Aorta (tissue), 5 donors: ENCODE data around the gene CERKL. TPM values are rescaled to one million over a fixed set of nuclear protein-coding genes. Genes with fewer than 3 reads are reported as not detected.

Source experiments
- ATAC-seq: fragments of 200-7000 bp; cut with Tn5 transposase; one replicate; pipeline ENCODE4 v1.9.1; 2022; ENCODE audit warnings: moderate library complexity; ENCODE audit not compliant: low FRiP score
- DNase-seq, 2 donors: peaks; one replicate each; pipeline ENCODE4 v3.0.0-alpha.2; 2020
- H3K27ac ChIP-seq, 2 donors: one replicate each; pipeline ENCODE4 v1.5.1; 2013; ENCODE audit warnings: low read length in 2 of 2, mild to moderate bottlenecking in 2 of 2, moderate library complexity in 2 of 2, control low read depth in 1 of 2, inconsistent platforms in 1 of 2, low read depth in 1 of 2
- H3K27me3 ChIP-seq, 2 donors: one replicate each; pipeline ENCODE4 v1.6.1; 2013; ENCODE audit warnings: control low read depth in 1 of 2, low read length in 1 of 2, mild to moderate bottlenecking in 1 of 2, moderate library complexity in 1 of 2; ENCODE audit not compliant: insufficient read depth in 2 of 2, control insufficient read depth in 1 of 2
- H3K36me3 ChIP-seq, 2 donors: one replicate each; pipeline ENCODE4 v1.6.1; 2013; ENCODE audit warnings: control low read depth in 1 of 2, low read length in 1 of 2, mild to moderate bottlenecking in 1 of 2; ENCODE audit not compliant: insufficient read depth in 2 of 2, control insufficient read depth in 1 of 2
- H3K4me1 ChIP-seq, 2 donors: one replicate each; pipeline ENCODE4 v1.6.1; 2013; ENCODE audit warnings: low read length in 2 of 2, control low read depth in 1 of 2, mild to moderate bottlenecking in 1 of 2, moderate library complexity in 1 of 2; ENCODE audit not compliant: insufficient read depth in 2 of 2, control insufficient read depth in 1 of 2
- H3K4me3 ChIP-seq, 2 donors: one replicate each; pipeline ENCODE4 v1.5.1; 2013; ENCODE audit warnings: low read length in 2 of 2, control low read depth in 1 of 2, mild to moderate bottlenecking in 1 of 2
- H3K9me3 ChIP-seq: one replicate; pipeline ENCODE4 v1.6.1; 2013; ENCODE audit warnings: mild to moderate bottlenecking, low read length; ENCODE audit not compliant: control insufficient read depth
- WGBS, 2 donors: extraction: QIAGEN DNeasy Blood & Tissue Kit; methylation state at CpG; one replicate each; pipeline ENCODE4 v1.1.7; 2013; 5-methylcytosine and 5-hydroxymethylcytosine counted together
- intact Hi-C, 2 donors: fragments of 100-400 bp; cut with DNase I; formaldehyde crosslinking; loops; one replicate each; pipeline versions ENCODE4 v1.14.2 to v1.15.0; 2022
- polyA plus RNA-seq, 2 donors: library from polyadenylated mRNA; stranded (reverse); fragments of 200-250 nt; gene quantifications; one replicate each; pipeline ENCODE4 v1.2.3, GENCODE V29; 2013
- total RNA-seq, 2 donors: library from RNA; stranded (reverse); fragmentation: NEBNext Ultra II Directional; extraction: Animal tissue kit (Norgen Biotek cat#: 25700); gene quantifications; one replicate each; pipeline ENCODE4 v1.2.1, GENCODE V29; 2021
- donor health status: healthy with polysubstance abuse.
- donor health status: Bipolar disorder and iron deficiency.
- donor health status: DM: no; HTN: no; CAD: no.
- donor health status: DM: no; HTN: no; CAD: no.
- donor health status: DM: yes; HTN: yes; CAD: no.

The CERKL gene
- total and polyA plus RNA-seq, 4 donors: 0.13 to 0.38 TPM; not detected in 2

- H3K4me1 ChIP-seq: no peaks in the 10 kb centered on the region
- ATAC-seq (no peak), DNase-seq (no peak)
- WGBS, 2 donors: 4 to 5% methylated on average over 21 of the region's 21 CpGs
- no peaks in the 10 kb centered on the region for H3K36me3 ChIP-seq
- H3K4me3 ChIP-seq: no peak overlapping the region
- no peak overlapping the region for H3K27ac ChIP-seq
- H3K27me3 ChIP-seq: peaks cover 0 to 2% of the 10 kb centered on the region in 2 donors
- no peaks in the 10 kb centered on the region for H3K9me3 ChIP-seq
- intact Hi-C loops: no loop called here
Measured at GRCh38 chr2:181685150-181685688, 28.3 kb upstream of the CERKL start.

GRCh38 chr2:181684454-181685149 is 27.7 kb upstream of the CERKL start:
- ATAC-seq: no peak
- intact Hi-C loops: no loop called here
- no peak overlapping the region for H3K27ac ChIP-seq
- peaks cover 0 to 2% of the 10 kb centered on the region in 2 donors for H3K27me3 ChIP-seq
- H3K4me1 ChIP-seq: no peaks in the 10 kb centered on the region
- DNase-seq: no peak
- no peaks in the 10 kb centered on the region for H3K36me3 ChIP-seq
- H3K4me3 ChIP-seq: no peak overlapping the region
- WGBS, 2 donors: 5% methylated on average over 26 of the region's 26 CpGs
- no peaks in the 10 kb centered on the region for H3K9me3 ChIP-seq

GRCh38 chr2:181683518-181684453 is 26.9 kb upstream of the CERKL start:
- Histone ChIP-seq H3K4me1 (no peaks in the 10 kb centered on the region), H3K9me3 (no peaks in the 10 kb centered on the region), H3K27me3 (peaks cover 0 to 2% of the 10 kb centered on the region in 2 donors), H3K4me3 (no peak overlapping the region), H3K36me3 (no peaks in the 10 kb centered on the region), H3K27ac (no peak overlapping the region)
- ATAC-seq: no peak
- DNase-seq: no peak
- intact Hi-C loops: no loop called here
- WGBS, 2 donors: 1% methylated on average over 74 to 85 of the region's 85 CpGs

GRCh38 chr2:181682795-181683517 is 26.1 kb upstream of the CERKL start:
- intact Hi-C loops: no loop called here
- H3K4me3 ChIP-seq: no peak overlapping the region
- H3K27ac ChIP-seq: no peak overlapping the region
- ATAC-seq: no peak
- no peaks in the 10 kb centered on the region for H3K4me1 ChIP-seq
- peaks cover 3% of the 10 kb centered on the region for H3K9me3 ChIP-seq
- H3K27me3 ChIP-seq: peaks cover 0 to 5% of the 10 kb centered on the region in 2 donors
- H3K36me3 ChIP-seq: no peaks in the 10 kb centered on the region
- DNase-seq: no peak
- 2% methylated on average over 42 of the region's 42 CpGs for WGBS, 2 donors

DNA sequence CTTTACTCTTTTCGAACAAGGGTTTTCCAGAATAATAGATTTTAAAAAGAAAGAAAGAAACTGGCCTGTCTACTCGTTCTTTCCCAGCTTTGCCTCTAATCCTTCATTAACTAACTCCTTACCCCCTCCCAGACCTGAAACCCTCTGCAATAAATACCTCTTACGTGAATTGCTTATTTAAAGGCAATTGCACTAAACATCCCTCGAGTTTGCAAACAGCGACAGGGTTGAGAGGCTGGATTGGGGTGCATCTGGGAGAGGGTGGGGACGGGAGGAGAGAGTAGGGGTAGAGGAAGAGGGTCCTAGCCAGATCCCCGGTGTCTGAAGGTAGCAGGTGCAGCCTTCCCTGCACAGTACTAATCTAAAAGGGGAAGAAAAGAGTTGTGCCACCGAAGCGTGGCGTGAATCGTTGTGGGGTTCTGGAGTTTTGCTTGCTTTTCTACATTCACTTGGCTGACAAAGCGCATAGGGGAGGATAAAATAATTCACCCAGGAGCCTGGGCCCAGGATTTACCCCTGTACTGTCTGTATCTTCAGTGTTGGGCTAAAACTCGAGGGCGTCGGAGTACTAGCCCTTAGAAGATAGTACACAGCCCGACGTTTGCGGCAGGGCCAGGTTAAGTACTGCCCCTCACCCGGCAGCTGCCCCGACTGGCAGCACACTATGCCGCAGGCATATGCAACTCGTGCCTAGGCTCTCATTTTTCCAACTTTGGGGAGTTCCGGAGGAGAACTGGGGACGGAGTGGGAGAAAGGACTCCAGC is 25.3 kb upstream of the CERKL start:
- no peaks in the 10 kb centered on the region for H3K4me1 ChIP-seq
- peaks cover 0 to 5% of the 10 kb centered on the region in 2 donors for H3K27me3 ChIP-seq
- H3K9me3 ChIP-seq: peaks cover 3% of the 10 kb centered on the region
- no peak for ATAC-seq
- H3K4me3 ChIP-seq: no peak overlapping the region
- H3K36me3 ChIP-seq: no peaks in the 10 kb centered on the region
- WGBS, 2 donors: 5 to 6% methylated on average over 24 of the region's 24 CpGs
- H3K27ac ChIP-seq: no peak overlapping the region
- intact Hi-C loops: no loop called here
- no peak for DNase-seq

DNA sequence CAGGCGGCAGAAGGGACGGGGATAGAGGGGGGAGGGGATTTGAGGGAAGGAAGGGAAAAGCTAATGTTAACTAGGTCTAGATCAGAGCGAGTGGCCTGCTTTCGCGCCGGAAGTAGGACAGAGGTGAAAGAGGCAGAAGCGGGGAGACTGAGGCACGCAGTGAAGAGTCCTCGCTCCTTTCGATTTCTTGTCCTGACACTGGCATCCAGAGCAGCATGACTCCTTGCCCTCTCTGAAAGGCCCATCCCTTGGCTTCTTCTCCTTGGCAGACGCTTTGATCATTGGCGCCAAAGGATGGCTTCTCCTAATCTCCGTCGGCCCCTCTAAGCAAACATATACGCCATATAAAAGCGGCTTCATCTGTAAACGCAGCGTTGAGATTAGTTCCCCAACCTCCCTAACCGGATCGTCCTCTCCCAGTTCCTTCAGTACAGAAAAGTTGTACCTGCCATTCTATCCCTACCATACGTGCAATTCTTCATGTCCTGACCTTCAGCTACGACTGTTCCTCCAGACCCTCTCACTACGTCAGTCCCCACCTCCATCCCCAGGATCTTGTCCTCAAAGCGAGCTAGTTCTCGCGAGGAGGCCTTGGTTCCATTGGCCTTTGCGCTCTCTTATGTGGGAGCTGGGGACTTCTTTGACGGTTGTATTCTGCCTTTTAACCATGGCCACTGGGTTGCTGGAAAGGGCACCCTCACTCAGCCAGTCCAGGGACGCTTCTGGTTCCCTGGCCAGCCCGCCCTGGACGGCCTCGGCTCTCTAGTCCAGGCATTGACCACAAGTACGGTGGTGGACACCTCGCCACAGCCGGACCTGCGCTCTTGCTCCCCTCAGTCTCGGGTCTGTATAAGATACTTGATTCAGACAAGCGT is 24.3 kb upstream of the CERKL start:
- Histone ChIP-seq H3K27me3 (peaks cover 0 to 5% of the 10 kb centered on the region in 2 donors), H3K27ac (no peak overlapping the region)
- intact Hi-C loops: no loop called here

GRCh38 chr2:181680055-181680936 is 23.4 kb upstream of the CERKL start, which contains the start of gene NEUROD1:
Gene NEUROD1, minus strand, starts transcription at chr2:181680517. Its CDS starts 1,657 bp downstream, at chr2:181678860.
- WGBS, 2 donors: 2% methylated on average over 45 of the region's 45 CpGs
- intact Hi-C loops: no loop called here
- Histone ChIP-seq H3K27ac (no peak within 1 kb of the TSS), H3K36me3 (no peaks in the 10 kb centered on the region), H3K9me3 (peaks cover 3% of the 10 kb centered on the region), H3K4me3 (no peak within 1 kb of the TSS), H3K4me1 (no peaks in the 10 kb centered on the region), H3K27me3 (peaks cover 0 to 5% of the 10 kb centered on the region in 2 donors)
- no peak for ATAC-seq
- no peak for DNase-seq

More for the DNA sequence above, 24.3 kb upstream of the CERKL start:
- Histone ChIP-seq H3K36me3 (no peaks in the 10 kb centered on the region), H3K4me1 (no peaks in the 10 kb centered on the region), H3K9me3 (peaks cover 3% of the 10 kb centered on the region), H3K4me3 (no peak overlapping the region)
- DNase-seq (no peak), ATAC-seq (no peak)
- WGBS, 2 donors: 2% methylated on average over 38 of the region's 38 CpGs
